RWPE1 (cell line): ENCODE measurements around the gene NOL9.

ENCODE experiments used
- CTCF ChIA-PET: fragments of 350-600 bp; sonication (Branson Sonifier 250); formaldehyde crosslinking; extraction: SDS; loops from one replicate; lab custom pipeline; 2021; lab: Yijun Ruan, JAX
- POLR2A ChIA-PET: fragments of 400-600 bp; formaldehyde crosslinking; extraction: SDS; loops from one replicate; lab custom pipeline; 2020; ENCODE audit warnings: antibody characterized with exemption; ENCODE audit not compliant: low non-redundant PET; lab: Yijun Ruan, JAX
- DNase-seq: peaks from one replicate; pipeline ENCODE4 v3.0.0; 2012; ENCODE audit warnings: low spot score
- H3K27ac ChIP-seq: fragments of 450-650 bp; 2 replicates; pipeline ENCODE4 v1.5.1; 2017
- CTCF ChIP-seq: fragments of 450-650 bp; conservative IDR thresholded peaks from 2 replicates; pipeline ENCODE4 v1.5.1; 2017; ENCODE audit warnings: low read depth, mild to moderate bottlenecking

The NOL9 gene

GRCh38 chr1:6507461-6507911, 46.8 kb downstream of the NOL9 start:
- POLR2A ChIA-PET = no interaction called here
- CTCF ChIA-PET = interaction anchor here (0.7 to 1.0 kb wide), 2 partner anchors 16 to 84 kb away, joined by 3 to 4 read pairs; no protein-coding TSS in a partner anchor
- no peak overlapping the region for H3K27ac ChIP-seq
- TF ChIP-seq CTCF = no peak
- DNase-seq = no peak

- TF ChIP-seq CTCF = no peak
- H3K27ac ChIP-seq = no peak overlapping the region
- ChIA-PET POLR2A (no interaction called here), CTCF (interaction anchor here (0.5 to 1.0 kb wide), 2 partner anchors 12 to 16 kb away, joined by 4 to 9 read pairs; no protein-coding TSS in a partner anchor)
- no peak for DNase-seq
Observed at GRCh38 chr1:6507037-6507428, 47.3 kb downstream of the NOL9 start.

GRCh38 chr1:6506210-6507036, 47.9 kb downstream of the NOL9 start:
- ChIA-PET CTCF (interaction anchor here (0.5 to 1.0 kb wide), 2 partner anchors 12 to 15 kb away, joined by 4 to 9 read pairs; no protein-coding TSS in a partner anchor), POLR2A (interaction anchor here (0.6 kb wide), 1 partner anchor 48 kb away, joined by 6 read pairs; no protein-coding TSS in a partner anchor)
- no peak for DNase-seq
- no peak for TF ChIP-seq CTCF
- H3K27ac ChIP-seq = no peak overlapping the region

- CTCF ChIA-PET = no interaction called here
Observed at GRCh38 chr1:6505367-6506209, 48.7 kb downstream of the NOL9 start.

GRCh38 chr1:6504887-6505286, 49.4 kb downstream of the NOL9 start:
- DNase-seq = no peak
- no peak for TF ChIP-seq CTCF
- POLR2A ChIA-PET = no interaction called here
- CTCF ChIA-PET = no interaction called here
- no peak overlapping the region for H3K27ac ChIP-seq

More at GRCh38 chr1:6505367-6506209, 48.7 kb downstream of the NOL9 start:
- H3K27ac ChIP-seq = no peak overlapping the region
- DNase-seq = no peak
- POLR2A ChIA-PET = interaction anchor here (0.6 kb wide), 1 partner anchor 47 kb away, joined by 6 read pairs; no protein-coding TSS in a partner anchor
- no peak for TF ChIP-seq CTCF

- no peak for DNase-seq
- CTCF ChIA-PET = interaction anchor here (0.5 kb wide), 1 partner anchor 14 kb away, joined by 3 read pairs; no protein-coding TSS in a partner anchor
- POLR2A ChIA-PET = no interaction called here
- no peak overlapping the region for H3K27ac ChIP-seq
- no peak for TF ChIP-seq CTCF
Observed at GRCh38 chr1:6503884-6504602, 50.3 kb downstream of the NOL9 start.
